Activated T-cell treated with anti-CD3 and anti-CD28 coated beads for 1 hour (primary cell): Measurements from ENCODE around the gene PROM1.

Experiments
- DNase-seq: peaks from one replicate; pipeline ENCODE4 v3.0.0-alpha.2; 2020; ENCODE audit warnings: low read depth

The PROM1 gene

DNA sequence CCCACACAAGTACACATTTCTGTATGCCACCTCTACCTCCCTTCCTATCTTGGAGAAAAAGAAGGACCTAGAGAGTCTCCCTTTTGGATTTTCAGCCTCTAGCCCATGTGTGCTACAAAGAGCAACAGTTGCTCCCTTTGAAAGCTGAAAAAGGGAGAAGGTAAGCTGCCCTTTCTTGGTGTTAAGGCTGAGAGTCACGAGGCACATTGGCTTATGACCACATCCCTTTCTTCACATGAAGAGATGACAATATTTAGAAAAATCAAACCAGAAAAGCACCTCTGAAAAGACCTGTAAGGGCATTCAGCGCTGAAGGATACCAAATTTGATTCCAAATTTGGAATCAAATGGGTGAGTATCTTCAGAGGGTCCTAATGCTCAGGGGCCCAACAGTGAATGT lies 138.9 kb downstream of the PROM1 start:
- no peak for DNase-seq

GRCh38 chr4:15942283-15942682 lies 141.5 kb downstream of the PROM1 start:
- no peak for DNase-seq

GRCh38 chr4:15938640-15939039 lies 145.2 kb downstream of the PROM1 start, which contains the start of gene FGFBP1:
Gene FGFBP1, minus strand, starts transcription at chr4:15938740. Its CDS starts 2,108 bp downstream, at chr4:15936632.
- DNase-seq: no peak

DNA sequence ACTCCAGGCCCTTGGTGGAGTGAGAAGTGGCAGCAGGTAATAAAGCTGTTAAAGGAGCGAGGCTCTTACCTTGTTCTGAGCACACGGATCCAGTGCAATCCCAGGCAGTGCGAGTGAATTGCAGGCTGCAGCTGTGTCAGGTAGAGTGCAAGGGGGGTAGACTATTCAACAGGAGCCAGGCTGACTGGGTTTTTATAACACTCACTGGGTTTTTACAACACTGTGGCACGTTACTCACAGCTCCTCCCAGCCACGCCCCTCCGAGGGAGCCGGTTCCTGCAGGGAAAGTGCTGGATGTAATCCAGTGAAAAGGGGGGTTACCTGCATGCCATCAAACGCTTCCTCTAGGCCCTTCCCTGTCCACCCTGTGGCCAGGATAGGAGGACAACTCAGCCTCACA lies 145.6 kb downstream of the PROM1 start:
- DNase-seq: no peak

DNA sequence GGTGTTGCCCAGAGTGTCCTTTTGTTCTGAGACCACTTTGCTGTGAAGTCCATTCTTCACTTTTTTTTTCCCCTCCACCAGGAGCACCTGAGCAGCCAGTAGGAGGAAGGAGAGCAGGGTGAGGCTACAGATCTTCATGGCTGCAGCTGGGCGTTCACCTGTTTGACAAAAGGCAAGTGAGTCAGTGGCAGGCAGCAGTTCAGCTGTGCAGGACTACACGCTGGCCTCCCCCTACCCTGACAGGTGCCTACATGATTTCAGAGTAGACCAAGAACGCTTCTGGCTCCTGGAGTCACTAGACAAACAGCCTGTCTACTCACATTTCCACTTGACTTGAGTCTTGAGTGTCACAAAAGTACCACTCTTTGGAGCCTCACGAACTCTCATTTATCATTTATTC lies 147.3 kb downstream of the PROM1 start:
- DNase-seq: no peak

- DNase-seq: no peak
These were observed 148.1 kb downstream of the PROM1 start for GRCh38 chr4:15935504-15936402.

DNA sequence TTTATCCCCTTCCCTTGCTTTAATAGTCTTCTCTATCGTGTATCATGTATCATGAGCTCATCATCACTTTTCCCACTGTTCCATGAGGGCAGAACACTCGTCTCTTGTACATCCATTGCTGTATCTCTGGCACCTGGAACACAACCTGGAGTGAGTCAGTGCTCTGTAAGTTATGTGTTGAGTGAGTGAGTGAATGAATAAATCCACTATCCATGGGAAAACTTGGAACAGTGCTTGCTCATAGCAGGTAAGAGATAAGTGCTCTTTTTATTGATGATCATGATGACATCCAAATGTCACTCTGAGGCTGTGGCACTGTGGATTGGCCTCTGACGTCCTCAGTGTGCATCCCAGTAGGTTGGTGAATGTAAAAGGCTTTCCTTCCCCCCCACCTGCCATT lies 149.6 kb downstream of the PROM1 start:
- DNase-seq: no peak

- no peak for DNase-seq
These were observed 152.2 kb downstream of the PROM1 start for GRCh38 chr4:15931451-15932210.

- no peak for DNase-seq
These were observed 153.5 kb downstream of the PROM1 start for GRCh38 chr4:15930314-15930713.

- no peak for DNase-seq
These were observed 154.3 kb downstream of the PROM1 start for GRCh38 chr4:15929540-15929939.

DNA sequence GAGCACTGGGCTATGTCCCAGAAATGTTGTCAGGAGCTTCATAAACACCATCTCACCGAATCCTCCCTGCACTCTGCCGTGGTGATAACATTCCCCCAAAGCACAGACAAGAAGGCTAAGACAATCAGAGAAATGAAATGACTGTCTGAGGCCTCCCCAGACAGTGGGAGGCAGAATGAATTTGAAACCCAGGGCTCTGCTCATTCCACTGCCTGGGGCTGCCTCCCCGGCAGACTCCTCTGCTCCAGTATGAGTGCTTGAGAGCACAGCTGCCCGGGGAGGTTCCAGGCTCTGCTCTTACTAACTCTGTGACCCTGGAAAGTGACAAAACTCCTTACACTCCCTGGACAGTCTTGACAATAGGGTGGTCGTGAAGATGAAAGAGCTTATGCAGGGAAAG lies 154.9 kb downstream of the PROM1 start:
- DNase-seq: no peak

DNA sequence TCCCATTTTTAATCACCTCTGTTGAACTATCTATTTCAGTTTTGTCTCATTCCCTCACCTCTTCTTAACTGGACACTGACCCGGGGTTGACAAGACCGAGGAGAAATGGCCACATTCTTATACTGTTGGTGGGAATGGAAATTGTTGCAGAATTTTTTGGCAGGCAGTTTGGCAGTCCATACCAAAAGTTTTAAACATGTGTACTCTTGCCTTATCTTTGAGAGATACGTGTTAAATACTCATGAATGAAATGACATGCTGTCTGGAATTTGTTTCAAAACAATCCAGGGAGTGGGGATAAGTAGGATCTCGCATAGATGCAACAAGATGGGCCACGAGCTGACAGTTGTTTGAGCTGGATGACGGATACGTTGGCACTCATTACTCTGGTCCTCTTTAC lies 157.3 kb downstream of the PROM1 start:
- no peak for DNase-seq

- no peak for DNase-seq
These were observed 158.0 kb downstream of the PROM1 start for GRCh38 chr4:15925830-15926229.

DNA sequence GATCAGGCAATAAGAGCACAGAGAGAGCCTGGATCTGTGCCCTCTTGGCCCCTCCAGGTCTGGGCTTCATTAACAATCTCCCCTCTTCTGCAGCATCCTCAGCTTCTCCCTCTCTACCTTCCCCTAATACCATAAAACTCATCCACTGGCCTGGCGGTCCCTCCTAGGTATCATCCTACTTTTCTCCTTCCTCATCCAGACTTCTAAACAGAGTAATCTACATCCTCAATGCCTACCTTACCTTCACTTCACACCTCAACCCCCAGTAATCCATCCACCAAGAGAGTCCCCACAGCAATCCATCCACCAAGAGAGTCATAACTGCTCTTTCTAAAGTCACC lies 162.3 kb downstream of the PROM1 start:
- no peak for DNase-seq

DNA sequence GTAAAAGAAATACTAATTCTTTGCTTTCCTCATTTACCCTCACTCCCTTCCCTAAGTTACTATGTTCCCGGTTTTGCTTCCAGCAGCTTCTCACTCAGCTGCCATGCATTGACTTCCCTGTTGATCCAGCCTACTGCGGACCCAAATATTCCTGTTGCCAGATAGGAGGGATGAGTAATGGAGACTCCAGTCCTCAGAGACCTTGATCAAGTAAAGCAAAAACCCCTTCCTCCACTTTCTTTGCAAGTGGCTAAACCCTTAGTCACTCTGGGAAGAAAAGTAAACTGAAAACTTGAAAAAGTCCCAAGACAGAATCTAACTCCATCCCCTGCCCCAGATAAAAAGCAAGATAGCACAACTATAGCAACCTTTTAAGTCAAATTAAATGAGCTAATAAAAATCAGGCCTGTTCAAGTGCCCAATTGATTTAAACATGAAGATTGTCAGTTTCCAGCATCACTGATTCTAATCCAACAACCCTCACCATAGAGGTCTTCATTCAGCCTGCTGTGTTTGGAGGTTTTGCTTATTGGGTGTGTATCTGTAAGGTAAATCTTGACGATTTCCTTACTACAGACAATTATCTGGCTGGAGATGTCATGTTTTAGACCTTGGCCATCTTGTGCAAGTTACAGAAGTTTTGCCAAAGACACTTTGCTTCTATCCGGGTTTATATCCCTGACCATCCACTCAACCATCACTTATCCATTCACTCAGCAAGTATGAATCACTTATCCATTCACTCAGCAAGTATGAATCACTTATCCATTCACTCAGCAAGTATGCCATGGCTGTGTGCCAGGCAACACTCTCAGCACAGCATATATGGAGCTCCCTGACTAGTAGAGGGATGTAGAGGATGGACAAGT lies 162.9 kb downstream of the PROM1 start:
- DNase-seq: no peak

DNA sequence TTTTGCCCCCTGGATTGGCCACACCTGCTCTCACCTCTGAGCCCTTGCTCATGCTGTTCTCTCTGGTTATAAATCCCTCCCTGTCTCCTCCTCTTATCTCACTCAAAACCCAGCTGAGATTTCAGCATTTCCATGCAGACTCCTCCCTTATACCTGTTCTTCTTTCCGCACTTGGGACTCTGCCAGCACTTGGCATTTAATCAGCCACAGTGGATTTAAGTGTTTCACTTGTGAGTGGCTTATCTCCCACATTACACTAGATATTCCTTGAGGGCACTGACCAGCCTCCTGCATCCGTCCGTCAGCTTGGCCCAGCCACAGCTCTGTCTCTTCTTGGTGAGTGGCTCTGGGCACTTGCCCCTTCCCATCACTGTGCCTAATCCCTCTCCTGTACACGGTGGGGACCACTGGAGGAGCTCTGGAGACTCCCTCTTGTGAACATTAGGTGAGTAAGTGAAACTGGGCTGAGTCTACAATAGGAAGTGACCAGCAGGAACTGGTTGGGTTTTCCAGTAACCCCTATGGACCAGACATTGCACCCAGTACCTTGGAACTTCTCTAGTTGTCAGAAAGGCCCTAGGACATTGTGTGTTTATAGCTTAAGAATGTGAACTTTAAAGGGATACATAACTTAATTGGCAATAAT lies 165.2 kb downstream of the PROM1 start:
- DNase-seq: no peak
